Erythroblast (primary cell): ENCODE data around the gene DENND2D.

Source experiments
- GATA1 ChIP-seq: IDR thresholded peaks from 2 replicates; pipeline ENCODE4 v1.6.1; 2011; ENCODE audit warnings: low read depth, mild to moderate bottlenecking, control low read depth, low read length, moderate library complexity
- POLR2A ChIP-seq: IDR thresholded peaks from 2 replicates; pipeline ENCODE4 v1.6.1; 2011; ENCODE audit warnings: mild to moderate bottlenecking, low read length

GRCh38 chr1:111228748-111229126 is 28.3 kb upstream of the DENND2D start:
- TF ChIP-seq POLR2A (no peak), GATA1 (no peak)
